MM.1S (cell line): ENCODE data around the gene PIGB.

Experiments used
- EZH2 ChIP-seq: fragments of 300-600 bp; sonication (generic); optimal IDR thresholded peaks from 2 replicates; pipeline ENCODE3; 2017; ENCODE audit warnings: low read depth, mild to moderate bottlenecking, antibody characterized with exemption, low read length, mixed read lengths
- EZH2phosphoT487 ChIP-seq: fragments of 300-600 bp; sonication (generic); IDR thresholded peaks from 2 replicates; pipeline ENCODE4 v1.6.1; 2018; ENCODE audit warnings: antibody characterized with exemption, low read length
- TF ChIP-seq, protein P1 (sequence below): fragments of 300-600 bp; sonication (generic); IDR thresholded peaks from 2 replicates; pipeline ENCODE4 v1.5.1; 2016; ENCODE audit warnings: antibody characterized with exemption, low read length, mixed read lengths

DNA sequence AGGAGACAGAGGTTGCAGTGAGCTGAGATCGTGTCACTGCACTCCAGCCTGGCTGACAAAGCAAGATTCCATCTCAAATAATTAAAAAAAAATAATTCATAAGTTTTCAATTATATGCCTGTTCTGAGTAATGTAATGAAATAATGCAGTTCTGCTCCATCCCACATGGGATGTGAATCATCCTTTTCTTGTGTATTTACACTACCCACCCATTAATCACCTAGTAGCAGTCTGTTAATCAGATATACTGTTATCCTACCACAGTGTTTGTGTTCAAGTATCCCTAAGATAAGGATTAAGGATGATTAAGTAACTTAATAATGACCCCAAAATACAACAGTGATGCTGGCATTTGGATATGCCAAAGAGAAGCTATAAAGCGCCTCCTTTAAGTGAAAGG is 38.8 kb downstream of the PIGB start:
- TF ChIP-seq EZH2 (no peak), EZH2phosphoT487 (no peak)
- TF ChIP-seq, protein P1, sequence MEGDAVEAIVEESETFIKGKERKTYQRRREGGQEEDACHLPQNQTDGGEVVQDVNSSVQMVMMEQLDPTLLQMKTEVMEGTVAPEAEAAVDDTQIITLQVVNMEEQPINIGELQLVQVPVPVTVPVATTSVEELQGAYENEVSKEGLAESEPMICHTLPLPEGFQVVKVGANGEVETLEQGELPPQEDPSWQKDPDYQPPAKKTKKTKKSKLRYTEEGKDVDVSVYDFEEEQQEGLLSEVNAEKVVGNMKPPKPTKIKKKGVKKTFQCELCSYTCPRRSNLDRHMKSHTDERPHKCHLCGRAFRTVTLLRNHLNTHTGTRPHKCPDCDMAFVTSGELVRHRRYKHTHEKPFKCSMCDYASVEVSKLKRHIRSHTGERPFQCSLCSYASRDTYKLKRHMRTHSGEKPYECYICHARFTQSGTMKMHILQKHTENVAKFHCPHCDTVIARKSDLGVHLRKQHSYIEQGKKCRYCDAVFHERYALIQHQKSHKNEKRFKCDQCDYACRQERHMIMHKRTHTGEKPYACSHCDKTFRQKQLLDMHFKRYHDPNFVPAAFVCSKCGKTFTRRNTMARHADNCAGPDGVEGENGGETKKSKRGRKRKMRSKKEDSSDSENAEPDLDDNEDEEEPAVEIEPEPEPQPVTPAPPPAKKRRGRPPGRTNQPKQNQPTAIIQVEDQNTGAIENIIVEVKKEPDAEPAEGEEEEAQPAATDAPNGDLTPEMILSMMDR, result no peak
